HG03439 (cell line): ENCODE measurements around the gene PLAC9.
A peak's percentile ranks its signal among the peaks of the same experiment; 100 is the strongest.
"Not testable (repeated sequence)": the region's sequence is repeated elsewhere in the genome, so short reads cannot be mapped to it uniquely, and the experiment has no call there.

Source experiments
- ATAC-seq: cut with Tn5 transposase; IDR thresholded peaks from one replicate; pipeline ENCODE4 v1.9.1; 2021; ENCODE audit warnings: mild to moderate bottlenecking, moderate library complexity; ENCODE audit not compliant: unreplicated experiment

The PLAC9 gene

GRCh38 chr10:80132299-80133139, at the start of gene PLAC9:
TSS of gene PLAC9 (plus strand) at chr10:80132730. CDS start at chr10:80132763, 33 bp downstream.
- no peak for ATAC-seq

- ATAC-seq, result no peak
Observed at GRCh38 chr10:80090121-80090520, 42.4 kb upstream of the PLAC9 start.

- ATAC-seq, result no peak
Observed at GRCh38 chr10:80094231-80094630, 38.3 kb upstream of the PLAC9 start.

GRCh38 chr10:80098272-80098671, 34.3 kb upstream of the PLAC9 start:
- ATAC-seq, result not testable (repeated sequence)

GRCh38 chr10:80099295-80099694, 33.2 kb upstream of the PLAC9 start:
- ATAC-seq, result not testable (repeated sequence)

GRCh38 chr10:80100116-80100515, 32.4 kb upstream of the PLAC9 start:
- ATAC-seq, result no peak

GRCh38 chr10:80100861-80101695, 31.5 kb upstream of the PLAC9 start:
- ATAC-seq, result no peak

- peak; percentile 82 for ATAC-seq
Observed at GRCh38 chr10:80104066-80104926, 28.2 kb upstream of the PLAC9 start.

GRCh38 chr10:80108576-80109239, 23.8 kb upstream of the PLAC9 start:
- no peak for ATAC-seq

- ATAC-seq, result no peak
Observed at GRCh38 chr10:80110986-80111385, 21.5 kb upstream of the PLAC9 start.

- no peak for ATAC-seq
Observed at GRCh38 chr10:80118669-80119068, 13.9 kb upstream of the PLAC9 start.

- no peak for ATAC-seq
Observed at GRCh38 chr10:80122110-80122710, 10.3 kb upstream of the PLAC9 start.

GRCh38 chr10:80122746-80123145, 9.8 kb upstream of the PLAC9 start:
- no peak for ATAC-seq

GRCh38 chr10:80126876-80127275, 5.7 kb upstream of the PLAC9 start:
- ATAC-seq, result no peak

- no peak for ATAC-seq
Observed at GRCh38 chr10:80131499-80131901, 1.0 kb upstream of the PLAC9 start.

GRCh38 chr10:80133206-80133605, 676 bp downstream of the PLAC9 start:
- no peak for ATAC-seq

- not testable (repeated sequence) for ATAC-seq
Observed at GRCh38 chr10:80133687-80134086, 1.2 kb downstream of the PLAC9 start.

GRCh38 chr10:80136134-80136571, 3.6 kb downstream of the PLAC9 start:
- no peak for ATAC-seq

- no peak for ATAC-seq
Observed at GRCh38 chr10:80137031-80137862, 4.7 kb downstream of the PLAC9 start.
